ENCODE data around the gene PRRG2. TPM values are rescaled to one million over a fixed set of nuclear protein-coding genes. Genes with fewer than 3 reads are reported as not detected.

Gene PRRG2
- total RNA-seq, 1 donor from 2014 or later, result not detected

DNA sequence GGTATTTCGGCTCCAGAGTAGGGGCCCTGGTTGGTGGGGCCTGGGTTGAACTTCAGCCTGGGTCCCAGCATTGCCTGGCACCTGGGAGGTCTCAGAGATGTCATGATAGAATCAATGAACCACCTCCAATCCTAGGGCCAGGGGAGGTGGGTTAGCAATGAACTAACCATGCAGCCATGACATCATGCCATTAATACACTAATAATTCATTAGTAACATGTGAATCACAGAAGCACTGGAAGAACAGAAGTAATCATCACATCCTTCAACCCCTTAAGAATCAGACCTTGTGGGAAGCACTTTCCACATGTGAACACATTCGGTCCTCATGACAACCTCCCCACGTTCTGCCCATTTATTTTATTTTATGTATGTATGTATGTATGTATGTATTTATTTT is 7.7 kb upstream of the PRRG2 start:
- intact Hi-C loops (cut with DNase I), result no loop called here
- no peaks in the 10 kb centered on the region for H3K9me3 ChIP-seq

DNA sequence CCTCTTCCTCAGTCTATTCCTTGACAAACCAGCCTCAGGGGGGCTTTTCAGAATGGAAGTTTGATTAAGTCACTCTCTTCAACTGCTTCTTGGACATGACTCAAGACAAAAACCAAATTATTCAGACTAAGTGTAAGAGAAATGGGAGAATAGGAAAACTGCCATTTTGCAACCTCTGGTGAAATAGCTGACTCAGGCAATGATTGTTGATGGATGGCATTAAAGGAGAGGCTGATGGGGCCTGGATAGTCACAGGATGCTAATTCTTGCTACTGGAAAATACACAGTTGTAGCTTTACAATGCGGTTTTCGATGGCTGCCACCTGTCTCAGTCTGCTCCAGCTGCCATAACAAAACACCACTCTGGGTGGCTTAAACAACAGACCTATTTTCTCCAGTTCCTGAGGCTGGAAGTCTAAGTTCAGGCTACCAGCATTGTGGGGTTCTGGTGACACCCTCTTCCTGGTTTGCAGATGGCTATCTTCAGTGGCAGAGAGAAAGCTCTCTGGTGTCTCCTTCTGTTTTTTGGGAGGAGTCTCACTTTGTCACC is 6.8 kb upstream of the PRRG2 start:
- no peak for DNase-seq (ENCODE audit: low spot score in 2 of 2)
- H3K4me3 ChIP-seq, result no peak overlapping the region
- peaks cover 13 to 27% of the 10 kb centered on the region in 2 donors for H3K36me3 ChIP-seq
- no peaks in the 10 kb centered on the region for H3K9me3 ChIP-seq
- intact Hi-C loops (cut with DNase I), result no loop called here
- peaks cover 0 to 8% of the 10 kb centered on the region in 2 donors for H3K4me1 ChIP-seq
- H3K27ac ChIP-seq, result no peak overlapping the region
- TF ChIP-seq, protein P1, sequence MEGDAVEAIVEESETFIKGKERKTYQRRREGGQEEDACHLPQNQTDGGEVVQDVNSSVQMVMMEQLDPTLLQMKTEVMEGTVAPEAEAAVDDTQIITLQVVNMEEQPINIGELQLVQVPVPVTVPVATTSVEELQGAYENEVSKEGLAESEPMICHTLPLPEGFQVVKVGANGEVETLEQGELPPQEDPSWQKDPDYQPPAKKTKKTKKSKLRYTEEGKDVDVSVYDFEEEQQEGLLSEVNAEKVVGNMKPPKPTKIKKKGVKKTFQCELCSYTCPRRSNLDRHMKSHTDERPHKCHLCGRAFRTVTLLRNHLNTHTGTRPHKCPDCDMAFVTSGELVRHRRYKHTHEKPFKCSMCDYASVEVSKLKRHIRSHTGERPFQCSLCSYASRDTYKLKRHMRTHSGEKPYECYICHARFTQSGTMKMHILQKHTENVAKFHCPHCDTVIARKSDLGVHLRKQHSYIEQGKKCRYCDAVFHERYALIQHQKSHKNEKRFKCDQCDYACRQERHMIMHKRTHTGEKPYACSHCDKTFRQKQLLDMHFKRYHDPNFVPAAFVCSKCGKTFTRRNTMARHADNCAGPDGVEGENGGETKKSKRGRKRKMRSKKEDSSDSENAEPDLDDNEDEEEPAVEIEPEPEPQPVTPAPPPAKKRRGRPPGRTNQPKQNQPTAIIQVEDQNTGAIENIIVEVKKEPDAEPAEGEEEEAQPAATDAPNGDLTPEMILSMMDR (IDR thresholded peaks at IDR 0.05), result no peak
- H3K27me3 ChIP-seq, result no peaks in the 10 kb centered on the region

More for the DNA sequence above, 7.7 kb upstream of the PRRG2 start:
- Histone ChIP-seq H3K36me3 (peaks cover 13 to 27% of the 10 kb centered on the region in 2 donors), H3K4me1 (peaks cover 0 to 8% of the 10 kb centered on the region in 2 donors), H3K4me3 (no peak overlapping the region), H3K27ac (no peak overlapping the region), H3K27me3 (no peaks in the 10 kb centered on the region)
- DNase-seq (ENCODE audit: low spot score in 2 of 2), result no peak
- TF ChIP-seq, protein P1 (IDR thresholded peaks at IDR 0.05), result no peak

DNA sequence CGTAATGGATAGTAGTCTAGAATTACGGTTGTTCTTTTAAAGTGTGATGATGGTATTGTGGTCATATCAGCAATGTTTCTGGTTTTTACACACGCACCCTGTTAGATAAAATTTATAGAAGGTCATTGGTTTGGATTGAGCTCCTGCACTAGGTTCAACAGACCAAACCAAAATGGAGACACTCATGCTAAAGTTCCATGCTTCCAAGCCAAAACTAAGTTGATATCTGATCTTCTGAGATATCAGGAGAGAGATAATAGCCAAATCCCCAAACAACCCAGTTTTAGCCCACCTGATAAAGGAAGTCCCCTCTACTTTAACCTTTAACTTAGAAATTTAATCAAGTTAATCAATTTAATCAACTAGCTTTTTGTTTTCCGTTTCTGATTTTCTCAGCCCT is 1.9 kb upstream of the PRRG2 start:
- intact Hi-C loops (cut with DNase I), result no loop called here
- Histone ChIP-seq H3K36me3 (peaks cover 8 to 17% of the 10 kb centered on the region in 2 donors), H3K9me3 (no peaks in the 10 kb centered on the region), H3K27me3 (no peaks in the 10 kb centered on the region), H3K4me3 (peak overlapping the region in 1 of 2 donors; percentile 78), H3K27ac (no peak overlapping the region), H3K4me1 (peaks cover 5 to 11% of the 10 kb centered on the region in 2 donors)
- TF ChIP-seq, protein P1 (IDR thresholded peaks at IDR 0.05), result no peak
- no peak for DNase-seq (ENCODE audit: low spot score in 2 of 2)

DNA sequence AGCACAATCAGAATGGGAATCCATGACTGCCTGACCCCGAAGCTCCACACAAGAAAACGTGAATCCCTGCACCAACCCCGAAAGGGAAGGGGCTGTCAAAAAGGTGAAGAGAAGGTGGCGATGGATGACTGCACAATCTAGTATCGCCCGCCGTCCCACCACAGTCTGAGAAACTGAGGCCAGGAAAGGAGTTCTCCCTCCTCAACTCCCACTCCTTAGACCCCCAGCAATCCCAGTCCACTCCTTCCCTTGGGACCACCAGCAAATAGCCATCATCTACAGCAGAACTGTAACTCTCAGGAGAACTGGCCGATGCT is 1.2 kb upstream of the PRRG2 start:
- no peaks in the 10 kb centered on the region for H3K27me3 ChIP-seq
- no peaks in the 10 kb centered on the region for H3K9me3 ChIP-seq
- peaks cover 5 to 11% of the 10 kb centered on the region in 2 donors for H3K4me1 ChIP-seq
- TF ChIP-seq, protein P1 (IDR thresholded peaks at IDR 0.05), result no peak
- H3K4me3 ChIP-seq, result peak overlapping the region; percentile 73 to 78
- DNase-seq (ENCODE audit: low spot score in 2 of 2), result no peak
- peaks cover 4 to 13% of the 10 kb centered on the region in 2 donors for H3K36me3 ChIP-seq
- intact Hi-C loops (cut with DNase I), result loop anchor here (1.0 kb wide), 1 partner anchor 9 kb away; no protein-coding TSS in a partner anchor
- H3K27ac ChIP-seq, result peak overlapping the region; percentile 58 to 65

DNA sequence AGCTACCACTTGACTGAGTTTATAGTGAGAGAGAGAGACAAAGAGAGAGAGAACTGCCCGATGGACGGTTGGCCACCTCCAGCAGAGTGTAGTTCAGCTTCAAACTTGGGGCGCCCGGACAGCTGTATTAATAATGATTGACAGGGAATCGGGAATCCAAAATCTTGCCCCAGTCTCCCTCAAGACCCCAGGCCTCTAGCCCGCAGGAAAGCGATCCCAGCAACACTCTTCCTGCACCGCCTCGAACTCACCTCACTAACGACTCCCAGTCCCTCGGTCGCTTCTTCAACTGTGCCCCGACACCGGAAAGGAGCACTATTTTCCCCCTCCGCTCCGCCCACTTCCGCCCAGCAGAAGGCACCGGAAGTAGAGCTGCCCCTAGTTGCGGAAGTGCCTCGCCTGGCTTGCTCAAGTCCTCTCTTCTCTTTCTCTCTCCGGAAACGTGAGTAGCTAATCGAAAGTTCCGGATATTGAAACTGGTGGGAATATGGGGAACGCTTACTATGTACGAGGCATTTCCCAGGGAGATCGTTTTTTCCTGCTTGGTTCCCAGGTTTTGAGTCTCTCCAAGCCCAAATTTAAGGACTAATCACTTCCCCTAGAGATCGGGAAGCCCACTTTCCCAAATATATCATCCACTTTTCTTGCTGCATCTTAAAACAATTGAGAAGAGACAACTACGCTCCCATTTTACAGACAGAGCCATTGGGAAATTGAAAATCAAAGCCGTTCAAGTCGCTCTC is 681 bp upstream of the PRRG2 start, which contains the start of gene NOSIP:
NOSIP (minus strand) TSS at position 293 of the 743 bp plus-strand sequence. CDS start 19,865 bp downstream, outside the sequence.
- Histone ChIP-seq H3K4me1 (peaks cover 5 to 11% of the 10 kb centered on the region in 2 donors), H3K27me3 (no peaks in the 10 kb centered on the region), H3K27ac (peak within 1 kb of the TSS; percentile 58 to 65), H3K9me3 (no peaks in the 10 kb centered on the region), H3K36me3 (peaks cover under 1 to 8% of the 10 kb centered on the region in 2 donors), H3K4me3 (peak within 1 kb of the TSS; percentile 73 to 78)
- TF ChIP-seq, protein P1 (IDR thresholded peaks at IDR 0.05), result no peak
- DNase-seq (ENCODE audit: low spot score in 2 of 2), result peak; percentile 73 to 96
- intact Hi-C loops (cut with DNase I), result loop anchor here (1.0 kb wide), 1 partner anchor 9 kb away; no protein-coding TSS in a partner anchor
